Measurements from ENCODE around the gene HAO1.
A peak's percentile ranks its signal among the peaks of the same experiment; 100 is the strongest.
"Not testable (repeated sequence)": the region's sequence is repeated elsewhere in the genome, so short reads cannot be mapped to it uniquely, and the experiment has no call there.

HAO1 gene

DNA sequence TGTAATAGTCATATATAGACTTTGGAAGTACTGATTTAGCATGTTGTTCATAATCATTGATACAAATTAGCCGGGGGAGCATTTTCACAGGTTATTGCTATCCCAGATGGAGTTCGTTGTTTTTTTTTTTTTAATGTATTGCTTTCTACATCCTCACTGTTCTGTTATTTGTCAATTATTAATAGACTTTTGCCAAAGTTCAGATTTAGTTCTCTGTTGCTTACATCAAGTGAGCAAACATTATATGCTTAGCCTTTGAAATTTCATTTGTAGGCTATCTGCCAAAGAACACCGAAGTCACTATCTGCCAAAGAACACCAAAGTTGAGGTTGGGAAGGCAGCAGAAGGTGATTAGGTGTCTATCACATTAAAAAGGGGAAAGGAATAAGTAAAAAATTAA, at the start of gene HAO1:
TSS of gene HAO1 (minus strand) at position 118 of the 400 bp plus-strand sequence. CDS start at position 82, 36 bp downstream.
- DNase-seq: no peak

DNA sequence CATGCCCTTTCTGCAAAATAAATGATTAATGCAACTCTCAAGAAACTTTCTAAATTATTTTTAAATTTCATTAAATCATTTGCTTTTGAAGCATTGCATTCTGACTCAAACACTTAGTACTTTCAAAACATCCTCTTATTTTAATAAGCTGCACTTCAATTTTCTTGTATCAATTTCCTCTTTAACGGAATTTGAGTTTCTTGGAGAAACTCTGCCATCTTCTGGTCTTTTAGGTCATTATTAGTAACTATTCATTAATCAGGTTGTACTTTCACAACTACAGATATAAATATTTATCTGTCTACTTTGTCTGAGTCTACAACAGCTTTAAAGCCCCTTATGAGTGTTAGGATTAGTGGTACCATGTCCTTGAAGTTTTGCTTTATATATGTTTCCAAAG, 49.1 kb upstream of the HAO1 start:
- no peak for DNase-seq

DNA sequence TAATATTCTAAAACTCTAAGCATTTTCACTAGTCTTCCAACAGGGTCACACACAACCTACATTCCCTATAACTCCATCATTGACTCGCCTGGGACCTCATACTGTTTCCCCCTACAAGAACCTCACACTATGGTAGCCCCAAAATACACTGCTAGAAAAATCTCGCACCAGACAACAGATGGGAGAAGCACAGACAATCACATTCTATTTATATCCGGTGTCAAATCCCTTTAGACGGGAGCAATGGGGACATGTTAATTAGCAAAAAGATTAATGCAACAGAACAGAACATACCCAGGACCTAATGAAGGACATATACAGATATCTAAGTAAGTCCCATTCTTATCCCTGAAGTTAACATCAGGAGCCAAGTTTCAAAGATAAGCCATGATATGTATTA, 45.7 kb upstream of the HAO1 start:
- no peak for DNase-seq

DNA sequence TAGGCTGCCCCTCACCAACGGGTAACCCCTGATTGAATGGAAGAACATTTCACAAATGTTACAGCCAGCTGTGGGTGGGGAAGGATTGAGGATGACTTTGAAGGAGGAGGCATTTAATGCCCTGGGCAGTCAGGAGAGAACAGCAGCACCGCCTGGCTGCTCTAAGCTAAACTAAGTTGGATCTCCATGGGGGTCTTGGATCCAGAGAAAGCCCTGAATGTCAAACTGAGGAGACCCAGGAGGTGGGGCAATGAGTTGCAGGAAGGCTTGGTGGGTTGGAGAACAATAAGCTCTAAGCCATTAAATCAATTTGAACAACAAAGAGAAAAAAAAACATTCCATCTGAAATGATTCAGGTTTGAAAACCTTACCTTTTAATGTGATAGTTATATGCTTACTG, 43.9 kb upstream of the HAO1 start:
- DNase-seq: no peak

DNA sequence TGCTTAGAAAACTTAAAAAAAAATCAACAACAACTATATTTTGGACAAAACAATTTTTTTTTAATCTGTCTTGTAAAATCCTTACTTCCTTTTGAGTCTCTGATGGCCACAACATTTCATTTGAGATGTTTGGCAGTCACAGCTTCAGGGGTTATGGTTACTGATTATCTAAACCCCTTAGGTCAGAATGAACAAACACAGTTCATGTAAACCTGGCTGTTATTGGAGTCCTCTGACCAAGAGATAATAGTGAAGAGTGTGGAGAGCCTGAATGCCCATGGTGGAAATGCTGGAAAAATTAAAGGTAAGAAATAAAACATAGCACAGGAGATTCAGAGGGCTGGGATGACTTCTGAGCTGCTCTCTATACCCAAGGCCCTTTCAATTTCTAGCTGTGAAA, 41.1 kb upstream of the HAO1 start:
- DNase-seq: no peak

DNA sequence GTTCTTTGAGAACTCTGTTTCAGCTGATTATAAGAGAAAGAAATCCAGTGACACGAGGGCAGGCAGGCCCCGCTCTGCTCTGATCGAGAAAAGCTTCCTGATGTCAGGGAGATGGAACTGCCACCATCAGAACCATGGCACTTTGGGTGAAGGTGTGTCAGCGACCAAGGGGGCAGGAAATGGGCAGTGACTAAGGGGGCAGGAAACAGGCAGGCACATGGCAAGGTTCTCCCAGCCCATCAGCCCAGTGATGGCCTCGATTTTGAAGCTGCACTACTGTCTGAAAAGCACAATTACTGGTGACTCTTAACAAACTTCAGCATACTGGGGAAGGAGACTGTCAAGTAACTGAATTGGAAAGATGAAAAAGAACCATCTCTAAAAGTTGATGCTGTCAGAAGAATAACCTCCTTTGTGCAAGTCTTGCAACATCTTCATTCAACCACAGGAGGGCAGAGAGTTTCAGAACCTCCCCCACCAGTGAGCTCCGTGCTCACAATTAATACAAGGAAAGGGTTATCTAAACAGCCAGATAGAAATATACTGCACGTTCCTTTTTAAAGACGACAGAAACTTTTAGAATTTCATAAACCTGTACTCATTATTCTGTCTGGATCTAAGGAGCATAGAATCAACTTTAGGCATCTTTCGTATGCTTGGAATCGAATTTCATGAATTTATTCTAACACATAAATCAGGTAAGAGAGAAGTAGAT, 40.2 kb upstream of the HAO1 start:
- peak in 1 of 2 donors; percentile 4 for DNase-seq

DNA sequence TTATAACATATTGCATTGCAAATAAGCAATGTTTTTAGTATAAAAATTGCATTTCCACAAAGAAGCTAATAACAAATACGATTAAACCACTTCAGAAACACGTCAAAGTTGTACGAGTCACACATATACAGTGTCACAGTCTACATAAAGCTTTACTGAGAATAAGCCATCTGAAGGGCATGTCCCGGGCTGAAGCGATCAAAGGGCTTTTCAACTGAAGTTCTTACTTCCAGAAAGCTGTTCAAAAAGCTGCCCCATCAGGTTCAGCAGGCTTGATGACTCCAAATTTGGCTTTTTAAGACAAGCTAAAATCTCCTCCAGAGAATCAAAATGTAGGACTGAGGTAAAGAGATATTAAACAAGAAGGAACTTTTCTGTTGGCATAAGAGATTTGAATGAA, 37.5 kb upstream of the HAO1 start:
- no peak for DNase-seq

DNA sequence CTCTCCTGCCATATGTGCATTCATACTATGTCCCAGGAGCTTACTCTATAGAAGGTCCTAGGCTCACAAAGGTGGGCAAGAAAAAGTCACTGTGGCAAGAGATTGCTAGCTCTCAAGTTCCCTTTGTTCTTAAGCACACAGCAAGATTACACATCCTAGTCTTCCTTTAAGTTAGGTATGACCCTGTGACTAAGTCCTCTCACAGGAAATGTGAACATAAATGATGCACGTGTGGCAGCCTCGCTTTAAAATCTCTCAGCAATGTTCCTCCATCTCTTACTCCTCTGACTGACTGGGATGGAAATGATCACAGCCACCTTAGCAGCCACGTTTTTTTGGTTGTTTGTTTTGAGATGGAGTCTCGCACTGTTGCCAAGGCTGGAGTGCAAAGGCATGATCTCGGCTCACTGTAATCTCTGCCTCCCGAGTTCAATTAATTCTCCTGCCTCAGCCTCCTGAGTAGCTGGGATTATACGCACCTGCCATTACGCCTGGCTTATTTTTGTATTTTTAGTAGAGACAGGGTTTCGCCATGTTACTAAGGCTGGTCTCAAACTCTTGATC, 35.7 kb upstream of the HAO1 start:
- no peak for DNase-seq

DNA sequence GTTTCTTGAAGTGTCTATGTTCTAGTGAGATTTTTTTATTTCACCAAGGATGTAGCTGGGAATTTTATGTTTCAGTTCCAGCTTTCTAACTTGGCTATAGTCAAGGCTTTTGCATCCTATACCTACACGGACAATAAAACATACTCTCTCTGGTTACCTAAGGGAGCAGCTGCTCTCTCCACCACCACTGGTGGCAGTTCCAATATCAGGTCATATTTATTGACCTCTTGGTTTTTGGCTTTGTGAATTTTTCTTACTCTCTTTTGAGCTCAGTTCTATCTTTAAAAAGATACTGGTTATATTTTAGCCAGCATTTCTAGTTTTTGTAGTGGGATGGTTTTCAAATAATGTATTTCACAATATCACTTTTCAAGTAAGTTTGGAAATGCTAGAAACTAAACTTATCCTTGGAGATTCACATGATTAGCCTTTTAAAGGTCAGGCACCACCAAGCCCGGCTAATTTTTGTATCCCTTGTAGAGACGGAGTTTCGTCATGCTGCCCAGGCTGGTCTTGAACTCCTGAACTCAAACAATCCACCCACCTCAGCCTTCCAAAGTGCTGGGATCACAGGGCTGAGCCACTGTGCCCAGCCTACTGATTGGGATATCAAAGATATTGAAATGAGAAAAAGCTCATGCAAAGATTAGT, 34.7 kb upstream of the HAO1 start:
- DNase-seq: no peak

DNA sequence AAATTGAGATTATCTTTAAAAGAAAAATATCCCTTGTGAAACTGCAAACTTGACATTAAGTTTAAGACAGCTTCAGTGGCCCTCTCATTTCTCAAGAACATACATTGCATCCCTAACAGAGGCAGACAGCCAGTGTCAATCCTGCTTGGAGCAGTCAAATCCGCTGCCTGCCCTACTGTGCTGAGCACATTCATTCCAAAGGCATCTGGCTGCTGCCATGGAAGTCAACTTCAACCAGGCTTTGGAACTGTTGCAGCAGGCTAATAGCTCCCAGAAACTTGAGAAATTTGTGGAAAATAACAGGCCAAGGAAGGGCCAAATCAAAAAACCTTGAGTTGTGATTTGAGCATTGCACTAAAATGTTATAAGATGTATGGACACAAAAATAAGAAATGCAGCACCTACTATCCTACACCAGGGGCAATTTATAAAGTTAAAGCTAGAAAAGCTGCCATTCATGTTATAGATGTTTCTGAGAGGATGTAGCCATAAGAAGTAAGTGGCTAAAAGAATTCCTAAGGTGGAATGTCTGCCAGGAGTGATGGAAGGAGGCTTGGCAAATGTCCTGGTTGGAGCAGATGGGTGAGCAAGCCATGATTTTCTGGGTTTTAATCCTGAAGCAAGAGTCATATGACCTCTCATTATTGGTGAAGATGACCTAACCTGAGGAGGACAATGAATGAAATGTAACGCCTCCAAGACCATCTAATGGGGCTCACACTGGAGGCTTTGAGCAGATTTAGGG, 31.4 kb upstream of the HAO1 start:
- no peak for DNase-seq

DNA sequence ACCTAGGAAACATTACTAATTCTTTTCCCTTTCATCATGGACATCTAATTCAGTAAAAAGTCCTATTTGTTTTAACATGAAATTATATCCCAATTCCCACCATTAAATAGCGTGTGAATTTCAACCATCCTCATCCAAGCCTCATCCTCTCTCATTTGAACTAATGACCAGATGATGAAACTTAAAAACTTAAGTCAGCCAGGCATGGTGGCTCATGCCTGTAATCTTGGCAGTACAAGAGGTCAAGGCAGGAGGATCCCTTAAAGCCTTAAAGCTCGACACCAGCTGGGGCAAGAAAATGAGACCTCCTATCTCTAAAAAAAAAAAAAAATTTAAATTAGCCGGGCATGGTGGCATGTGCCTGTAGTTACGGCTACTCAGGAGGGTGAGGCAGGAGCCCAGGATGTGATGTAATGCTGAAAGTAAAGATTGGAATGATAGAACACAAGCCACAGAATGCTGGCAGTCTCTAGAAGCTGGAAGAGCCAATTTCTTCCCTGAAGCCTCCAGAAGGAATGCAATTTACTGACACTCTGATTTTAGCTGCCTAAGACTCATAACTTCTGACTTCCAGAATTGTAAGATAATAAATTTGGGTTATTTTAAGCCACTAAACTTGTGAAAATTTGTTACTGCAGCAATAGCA, 27.1 kb upstream of the HAO1 start:
- DNase-seq: no peak

DNA sequence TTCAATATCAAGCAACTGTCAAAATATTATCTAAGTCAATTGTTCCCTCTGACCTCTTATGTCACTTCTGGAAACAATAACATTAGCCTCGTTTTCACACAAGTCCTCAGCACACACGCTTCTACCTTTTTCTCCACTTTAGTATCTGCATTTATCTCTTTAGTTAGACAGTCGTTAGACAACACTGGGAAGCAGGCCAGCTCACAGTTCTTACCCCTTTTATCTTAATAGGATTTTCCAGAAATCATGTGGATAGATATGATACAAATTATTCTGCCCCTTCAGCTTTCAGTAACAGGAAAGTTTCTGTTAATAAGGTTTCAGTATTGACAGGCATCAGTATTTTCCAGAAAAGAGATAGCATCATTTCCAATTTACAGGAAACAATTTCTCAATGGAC, 25.9 kb upstream of the HAO1 start:
- DNase-seq: no peak

DNA sequence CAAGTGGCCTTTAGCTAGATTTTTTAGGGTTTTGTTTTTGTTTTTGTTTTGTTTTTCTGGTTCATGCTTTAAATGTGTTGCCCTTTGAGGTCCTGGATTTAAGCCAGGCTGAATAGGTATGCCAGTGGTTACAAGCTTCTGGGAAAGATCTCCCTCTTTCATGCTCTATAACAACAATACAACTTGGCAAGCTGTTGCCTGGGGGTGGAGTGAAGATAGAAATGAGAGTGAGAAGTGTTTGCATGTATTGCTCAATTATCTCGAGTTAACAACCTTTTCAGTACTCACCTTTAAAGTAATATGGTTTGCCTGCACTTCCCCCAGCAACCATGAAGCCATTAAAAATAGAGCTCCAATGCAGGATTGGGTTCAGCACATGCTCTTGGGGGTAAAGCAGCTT, 19.2 kb upstream of the HAO1 start:
- DNase-seq: no peak

DNA sequence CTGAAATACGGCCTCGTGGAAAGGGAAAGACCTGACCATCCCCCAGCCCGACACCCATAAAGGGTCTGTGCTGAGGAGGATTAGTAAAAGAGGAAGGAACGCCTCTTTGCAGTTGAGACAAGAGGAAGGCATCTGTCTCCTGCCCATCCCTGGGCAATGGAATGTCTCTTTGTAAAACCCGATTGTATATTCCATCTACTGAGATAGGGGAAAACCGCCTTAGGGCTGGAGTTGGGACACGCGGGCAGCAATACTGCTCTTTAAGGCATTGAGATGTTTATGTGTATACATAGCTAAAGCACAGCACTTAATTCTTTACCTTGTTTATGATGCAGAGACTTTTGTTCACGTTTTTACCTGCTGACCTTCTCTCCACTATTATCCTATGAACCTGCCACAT, 16.3 kb upstream of the HAO1 start:
- not testable (repeated sequence) for DNase-seq

DNA sequence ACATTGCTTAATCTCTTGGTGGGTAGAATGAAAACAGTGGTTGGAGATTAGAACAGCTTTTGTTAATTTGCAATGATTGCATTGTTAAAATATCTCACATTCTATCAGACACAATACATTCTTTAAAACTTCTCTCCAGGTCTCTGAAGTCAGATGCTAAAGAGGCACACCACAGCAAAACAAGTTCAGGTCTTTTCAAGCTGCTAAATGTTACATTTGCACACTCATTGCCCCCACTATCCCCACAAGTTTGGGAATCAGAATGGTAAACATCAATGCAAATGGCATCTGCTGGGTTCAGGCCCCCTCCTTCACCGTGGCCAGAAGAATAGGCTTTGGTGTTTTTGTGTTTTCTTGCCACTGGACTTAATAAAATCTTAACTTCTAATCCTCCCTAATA, 10.1 kb upstream of the HAO1 start:
- DNase-seq: no peak

DNA sequence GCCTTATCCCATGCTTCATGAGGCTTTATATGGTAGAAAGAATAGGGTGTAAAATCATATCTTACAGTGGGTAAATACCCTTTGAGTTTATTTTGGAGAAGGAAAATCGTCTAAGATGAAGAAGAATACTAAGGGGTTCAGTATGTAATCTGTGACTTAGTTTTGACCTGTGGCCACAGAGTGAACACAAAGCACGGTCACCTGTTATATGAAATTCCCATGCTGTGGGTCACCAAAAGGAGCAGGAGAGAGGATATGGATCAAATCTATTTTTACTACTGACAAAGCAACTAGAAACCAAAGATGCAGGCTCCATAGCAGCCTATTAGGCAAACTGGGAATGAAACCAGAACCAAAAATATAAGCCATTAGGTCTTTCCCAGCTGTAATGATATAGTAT, 3.6 kb upstream of the HAO1 start:
- DNase-seq: no peak

DNA sequence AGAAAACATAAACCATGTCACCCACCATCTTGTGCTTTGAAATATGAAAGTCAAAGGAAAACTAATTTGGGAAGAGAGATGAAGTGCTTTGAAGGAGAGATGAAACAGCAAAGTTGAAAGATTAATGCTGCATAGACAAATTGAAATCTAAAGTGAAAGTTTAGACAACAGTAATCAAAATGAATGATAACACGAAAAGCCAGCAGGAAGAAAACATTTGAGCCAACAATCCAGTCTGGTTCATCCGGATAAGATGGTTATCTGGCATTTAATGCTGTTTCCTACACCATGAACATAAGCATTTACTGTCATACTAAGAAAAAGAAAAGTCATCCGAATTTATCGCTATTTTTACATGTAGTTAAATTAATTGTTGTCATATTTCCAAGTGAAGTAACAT, 595 bp downstream of the HAO1 start:
- no peak for DNase-seq

DNA sequence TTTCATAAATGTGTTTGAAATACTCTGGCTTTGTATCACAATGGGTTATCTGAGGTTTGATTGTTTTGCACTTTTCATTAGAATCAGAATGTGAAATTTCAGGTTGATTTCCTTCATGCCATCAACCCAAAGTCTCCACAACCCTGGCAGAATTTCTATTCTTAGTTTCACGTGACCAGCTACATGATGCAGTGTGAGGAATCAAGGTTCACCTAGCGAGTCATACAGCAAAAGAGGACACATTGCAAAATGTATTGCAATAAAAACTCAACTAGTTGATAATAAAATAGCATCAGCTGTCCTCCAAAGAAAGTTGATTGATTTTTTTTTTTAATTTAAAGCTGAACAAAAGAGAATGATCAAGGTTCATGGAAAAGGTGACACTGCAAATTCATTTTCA, 2.2 kb downstream of the HAO1 start:
- no peak for DNase-seq

DNA sequence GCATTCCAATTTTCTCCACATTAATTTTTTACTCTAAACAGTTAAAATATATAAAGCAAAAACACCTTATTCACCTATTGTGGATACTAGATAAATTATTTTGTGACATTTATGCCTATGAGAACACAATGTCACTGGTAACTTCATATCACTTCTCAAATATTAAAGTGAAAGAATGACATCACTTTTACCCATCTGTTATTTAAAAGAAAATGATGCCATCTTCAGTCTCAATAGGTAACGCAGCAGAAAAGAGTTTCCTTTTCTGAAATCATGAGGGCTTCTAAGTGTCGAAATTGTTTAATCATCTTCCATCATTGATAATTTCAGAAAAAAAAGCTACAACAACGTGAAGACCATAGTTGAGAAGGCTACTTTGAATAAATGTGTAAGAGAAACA, 2.9 kb downstream of the HAO1 start:
- DNase-seq: no peak

DNA sequence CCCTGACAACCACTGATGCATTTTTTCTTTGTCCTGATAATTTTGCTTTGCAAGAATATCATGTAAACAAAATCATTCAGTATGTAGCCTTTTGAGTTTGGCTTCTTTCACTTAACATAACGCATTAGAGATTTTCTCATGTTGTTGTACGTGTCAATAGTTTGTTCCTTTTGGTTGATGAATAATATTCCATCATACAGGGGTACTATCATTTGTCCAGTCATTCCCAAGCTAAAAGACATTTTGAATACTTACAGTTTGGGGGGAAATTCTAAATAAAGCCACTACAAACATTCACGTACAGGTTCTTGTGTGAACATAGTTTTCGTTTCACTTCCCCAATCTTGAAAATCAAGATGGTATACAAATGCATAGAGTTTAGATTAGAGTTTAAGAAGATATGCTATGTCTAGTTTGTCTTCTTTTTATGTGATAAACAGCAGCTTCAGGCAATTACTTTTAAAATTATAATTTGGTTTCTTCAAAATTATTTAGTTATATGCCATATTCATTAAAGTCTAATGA, 5.2 kb downstream of the HAO1 start:
- DNase-seq: no peak

DNA sequence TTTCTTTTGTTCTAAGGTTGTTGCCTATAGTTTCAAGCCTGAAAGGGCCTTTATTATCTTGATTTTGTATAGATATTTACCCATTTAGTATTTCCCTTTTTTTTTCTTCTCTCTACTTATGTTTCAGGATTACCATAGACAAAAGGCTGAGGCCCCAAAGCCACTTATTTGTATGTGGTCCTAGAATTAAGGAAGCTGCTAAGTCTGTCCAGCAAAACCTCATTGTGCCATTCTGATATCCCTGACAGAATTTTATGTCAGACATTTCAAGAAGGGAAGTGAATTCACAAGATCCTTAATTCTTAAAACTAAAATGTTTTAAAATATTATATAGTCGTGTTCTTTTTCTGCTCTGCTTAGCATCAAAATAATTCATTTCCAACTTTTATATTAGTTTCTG, 6.9 kb downstream of the HAO1 start:
- DNase-seq: no peak

DNA sequence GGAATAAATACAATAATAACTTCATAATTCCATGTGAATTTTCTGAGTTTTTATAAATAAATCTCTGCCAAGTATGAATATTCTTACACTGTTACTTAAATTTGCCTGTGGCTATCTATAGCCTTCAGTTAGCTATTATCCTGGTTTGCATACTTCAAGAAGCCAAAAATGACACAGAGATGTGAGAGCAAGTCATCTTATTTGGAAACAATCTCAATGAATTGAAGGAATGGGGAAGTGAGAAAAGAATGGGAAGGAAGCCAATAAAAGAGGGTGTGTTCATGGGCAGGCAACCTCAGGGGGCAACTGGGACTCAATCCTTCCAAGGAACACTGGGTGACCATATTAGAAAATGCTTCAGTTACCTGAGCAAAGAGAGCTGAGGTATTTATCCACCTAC, 9.9 kb downstream of the HAO1 start:
- DNase-seq: no peak

DNA sequence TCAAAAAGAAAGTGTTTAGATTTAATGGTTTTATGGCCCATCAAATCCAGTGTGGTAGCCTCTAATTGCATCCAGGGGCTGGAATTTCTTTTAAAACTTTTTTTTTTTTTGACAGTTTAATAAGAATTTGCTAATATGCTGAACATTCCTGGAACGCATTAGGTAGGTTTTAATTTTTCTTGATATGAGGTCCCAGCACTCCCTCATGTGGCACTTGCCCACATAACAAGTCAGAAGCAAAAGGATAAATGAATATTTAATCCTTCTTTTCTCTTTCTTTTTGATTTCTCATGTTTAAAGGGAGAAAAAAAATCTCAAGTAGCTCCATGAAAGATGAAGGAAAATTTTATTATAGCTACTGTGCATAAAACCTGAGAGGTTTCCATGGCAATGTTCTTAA, 13.5 kb downstream of the HAO1 start:
- DNase-seq: no peak

Measured in stimulated activated CD4-positive, alpha-beta T cell treated with anti-CD3 and anti-CD28 coated beads, Interleukin-2, amount 100 ng/mL, for 24 hours (primary cell).